ENCODE data around the gene CFAP410. TPM values are rescaled to one million over a fixed set of nuclear protein-coding genes. Genes with fewer than 3 reads are reported as not detected.

Gene CFAP410
- total and polyA plus RNA-seq, 2 of the 4 experiments (the other 2 are of a cell fraction): 3.8 to 10.3 TPM

DNA sequence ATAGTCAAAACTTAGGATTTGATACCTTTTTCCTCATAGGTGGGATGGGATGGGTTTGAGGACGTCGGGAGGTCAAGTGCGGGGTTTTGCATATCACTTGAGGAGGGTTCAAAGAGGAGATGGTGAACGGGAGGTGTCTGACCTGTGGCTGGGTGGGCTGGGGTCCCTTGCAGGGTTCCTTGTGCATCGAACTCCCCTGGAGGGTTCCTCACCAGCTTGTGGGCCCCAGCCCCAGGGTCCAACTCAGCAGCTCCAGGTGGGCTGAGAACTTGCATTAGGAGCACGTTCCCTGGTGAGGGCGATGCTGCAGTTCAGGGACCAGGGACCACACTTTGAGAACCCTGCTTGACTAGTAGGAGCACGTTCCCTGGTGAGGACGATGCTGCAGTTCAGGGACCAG, 37.4 kb upstream of the CFAP410 start:
- no peak overlapping the region for H3K4me2 ChIP-seq (ENCODE audit: low read depth, low read length)
- H3K56ac ChIP-seq (ENCODE audit: extremely low read depth, insufficient read depth, low read length): no peak overlapping the region
- DNase-seq (no peak), ATAC-seq (ENCODE audit: low read depth) (no peak)
- dilution Hi-C loops (cut with HindIII; ENCODE audit: low sequenced_read_pairs, unreplicated experiment): no loop called here
- no peak overlapping the region for H4K91ac ChIP-seq (ENCODE audit: insufficient read depth, low read depth, low read length)
- POLR2A ChIA-PET (ENCODE audit: unreplicated experiment): no interaction called here
- H3K36me3 ChIP-seq (ENCODE audit: control insufficient read depth, insufficient read depth, low read length): no peaks in the 10 kb centered on the region
- H3K79me1 ChIP-seq (ENCODE audit: low read depth in 1 of 2, low read length in 2 of 2): no peaks in the 10 kb centered on the region
- in situ Hi-C loops (cut with MboI; ENCODE audit: low sequenced_read_pairs): no loop called here
- H4K8ac ChIP-seq (ENCODE audit: low read depth in 2 of 2, low read length in 2 of 2): no peak overlapping the region
- no peaks in the 10 kb centered on the region for H3K9me1 ChIP-seq (ENCODE audit: insufficient read depth, low read length)
- H2AK9ac ChIP-seq (replicated peaks; ENCODE audit: low read depth, low read length, poor library complexity): no peak overlapping the region
- H3K4me1 ChIP-seq (ENCODE audit: control insufficient read depth, insufficient read depth, low read length): no peaks in the 10 kb centered on the region
- no peak overlapping the region for H2AFZ ChIP-seq (replicated peaks; ENCODE audit: low read length, poor library complexity)
- no peak overlapping the region for H3K9ac ChIP-seq (ENCODE audit: low read depth, low read length)
- no TSS peak for BruUV-seq (replicated peaks)
- H3K4me3 ChIP-seq (ENCODE audit: insufficient read depth, low read depth, low read length): no peak overlapping the region
- no peak overlapping the region for H2BK120ac ChIP-seq (ENCODE audit: low read depth, low read length)
- no peak overlapping the region for H3K4ac ChIP-seq (ENCODE audit: low read depth, low read length)
- WGBS, 2 experiments (ENCODE audit: extremely low coverage in 2 of 2, insufficient read length in 1 of 2): 66% methylated on average over 4 of the region's 9 CpGs; no CpG with 5 or more reads in 1 of the 2 experiments
- H2BK20ac ChIP-seq (ENCODE audit: low read depth, low read length): no peak overlapping the region
- peaks cover 2% of the 10 kb centered on the region for H3K27me3 ChIP-seq (ENCODE audit: control insufficient read depth, insufficient read depth, low read length)
- H3K18ac ChIP-seq (ENCODE audit: low read depth, low read length): no peak overlapping the region
- no peak overlapping the region for H2AK5ac ChIP-seq (ENCODE audit: low read depth, low read length)
- intact Hi-C loops (cut with micrococcal nuclease): no loop called here
- H3K14ac ChIP-seq (replicated peaks; ENCODE audit: low read depth, low read length): no peak overlapping the region
- H3K23ac ChIP-seq (ENCODE audit: low read depth, low read length): no peak overlapping the region
- TF ChIP-seq, protein P1, sequence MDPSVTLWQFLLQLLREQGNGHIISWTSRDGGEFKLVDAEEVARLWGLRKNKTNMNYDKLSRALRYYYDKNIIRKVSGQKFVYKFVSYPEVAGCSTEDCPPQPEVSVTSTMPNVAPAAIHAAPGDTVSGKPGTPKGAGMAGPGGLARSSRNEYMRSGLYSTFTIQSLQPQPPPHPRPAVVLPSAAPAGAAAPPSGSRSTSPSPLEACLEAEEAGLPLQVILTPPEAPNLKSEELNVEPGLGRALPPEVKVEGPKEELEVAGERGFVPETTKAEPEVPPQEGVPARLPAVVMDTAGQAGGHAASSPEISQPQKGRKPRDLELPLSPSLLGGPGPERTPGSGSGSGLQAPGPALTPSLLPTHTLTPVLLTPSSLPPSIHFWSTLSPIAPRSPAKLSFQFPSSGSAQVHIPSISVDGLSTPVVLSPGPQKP (IDR thresholded peaks at IDR 0.05; ENCODE audit: borderline replicate concordance, low read depth, low read length): no peak
- TF ChIP-seq CHD1 (IDR thresholded peaks at IDR 0.05; ENCODE audit: low read depth, low read length) (no peak), POLR2A (IDR thresholded peaks at IDR 0.05; ENCODE audit: low read depth, low read length) (no peak)
- TF ChIP-seq, protein P2, sequence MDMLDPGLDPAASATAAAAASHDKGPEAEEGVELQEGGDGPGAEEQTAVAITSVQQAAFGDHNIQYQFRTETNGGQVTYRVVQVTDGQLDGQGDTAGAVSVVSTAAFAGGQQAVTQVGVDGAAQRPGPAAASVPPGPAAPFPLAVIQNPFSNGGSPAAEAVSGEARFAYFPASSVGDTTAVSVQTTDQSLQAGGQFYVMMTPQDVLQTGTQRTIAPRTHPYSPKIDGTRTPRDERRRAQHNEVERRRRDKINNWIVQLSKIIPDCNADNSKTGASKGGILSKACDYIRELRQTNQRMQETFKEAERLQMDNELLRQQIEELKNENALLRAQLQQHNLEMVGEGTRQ (IDR thresholded peaks at IDR 0.05; ENCODE audit: low read depth, low read length): no peak
- H3K27ac ChIP-seq (ENCODE audit: insufficient read depth, low read length): no peak overlapping the region
- H4K20me1 ChIP-seq (ENCODE audit: insufficient read depth, low read length): no peaks in the 10 kb centered on the region
- H2BK5ac ChIP-seq (ENCODE audit: low read depth, low read length, poor library complexity, severe bottlenecking): no peak overlapping the region
- no peak overlapping the region for H4K5ac ChIP-seq (ENCODE audit: low read depth, low read length)
- peaks cover 14% of the 10 kb centered on the region for H3K9me3 ChIP-seq (ENCODE audit: control insufficient read depth, insufficient read depth, low read length)
- CTCF ChIA-PET: no interaction called here
- no peak overlapping the region for H2BK15ac ChIP-seq (ENCODE audit: low read depth, low read length)
